Measurements from ENCODE around the gene MYO9A.
"Not testable (repeated sequence)": the region's sequence is repeated elsewhere in the genome, so short reads cannot be mapped to it uniquely, and the experiment has no call there.

Gene MYO9A

DNA sequence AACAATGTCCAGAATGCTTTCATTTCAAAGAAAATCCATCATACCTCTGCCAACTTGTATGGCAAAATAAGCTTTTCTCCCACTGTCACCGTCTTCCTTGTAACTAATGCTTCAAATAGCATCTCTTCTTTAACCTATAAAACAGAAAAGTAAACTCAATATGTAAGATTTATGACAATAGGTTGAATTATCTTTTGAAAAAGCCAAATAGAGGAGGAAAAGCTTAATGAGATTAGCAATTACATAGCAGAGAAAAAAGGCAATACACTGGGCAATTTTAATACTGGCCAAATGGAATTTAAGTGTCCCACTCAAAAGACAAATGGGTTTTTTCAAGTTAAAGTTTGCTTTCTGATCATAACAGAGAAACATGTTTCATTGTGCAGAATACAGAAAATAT is 118.1 kb downstream of the MYO9A start:
- ChIA-PET POLR2A (no interaction called here), CTCF (no interaction called here)

DNA sequence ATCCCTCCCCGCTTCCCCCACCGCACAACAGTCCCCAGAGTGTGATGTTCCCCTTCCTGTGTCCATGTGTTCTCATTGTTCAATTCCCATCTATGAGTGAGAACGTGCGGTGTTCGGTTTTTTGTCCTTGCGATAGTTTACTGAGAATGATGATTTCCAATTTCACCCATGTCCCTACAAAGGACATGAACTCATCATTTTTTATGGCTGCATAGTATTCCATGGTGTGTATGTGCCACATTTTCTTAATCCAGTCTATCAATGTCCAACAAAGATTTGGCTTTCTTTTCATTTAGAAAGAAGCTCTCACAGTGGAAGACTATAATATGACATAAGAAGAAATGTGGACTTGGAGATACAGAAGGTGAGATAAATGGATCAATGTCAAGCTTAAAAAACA is 119.2 kb downstream of the MYO9A start:
- POLR2A ChIA-PET; H3K36me3 ChIP-seq (ENCODE audit: control insufficient read depth in 4 of 4, insufficient read depth in 4 of 4, low read length in 3 of 4); H3K9me3 ChIP-seq (ENCODE audit: control extremely low read depth in 1 of 5, control insufficient read depth in 4 of 5, insufficient read depth in 2 of 5, low read depth in 1 of 5, low read length in 4 of 5); H3K27me3 ChIP-seq (replicated peaks in 2 of 5; ENCODE audit: control insufficient read depth in 4 of 5, insufficient read depth in 5 of 5, low read length in 4 of 5); H3K4me1 ChIP-seq (ENCODE audit: control extremely low read depth in 1 of 4, control insufficient read depth in 4 of 4, insufficient read depth in 4 of 4, low read length in 3 of 4); H3K4me3 ChIP-seq (ENCODE audit: control insufficient read depth in 1 of 7, extremely low read depth in 1 of 7, insufficient read depth in 4 of 7, low read depth in 2 of 7, low read length in 6 of 7); H3K27ac ChIP-seq (ENCODE audit: insufficient read depth in 1 of 2, low read depth in 1 of 2, low read length in 2 of 2, poor library complexity in 1 of 2, severe bottlenecking in 2 of 2); DNase-seq; CTCF ChIA-PET: not testable (repeated sequence)
- WGBS (ENCODE audit: insufficient coverage) = no CpG with 5 or more reads among the region's 6 CpGs

More for the DNA sequence above, 118.1 kb downstream of the MYO9A start:
- H3K4me1 ChIP-seq (ENCODE audit: control extremely low read depth in 1 of 4, control insufficient read depth in 4 of 4, insufficient read depth in 4 of 4, low read length in 3 of 4) = no peaks in the 10 kb centered on the region
- no CpG with 5 or more reads among the region's 1 CpG for WGBS (ENCODE audit: insufficient coverage)
- H3K27ac ChIP-seq (ENCODE audit: insufficient read depth in 1 of 2, low read depth in 1 of 2, low read length in 2 of 2, poor library complexity in 1 of 2, severe bottlenecking in 2 of 2) = no peak overlapping the region
- peaks cover 0 to 1% (median 0%) of the 10 kb centered on the region in 4 experiments for H3K36me3 ChIP-seq (ENCODE audit: control insufficient read depth in 4 of 4, insufficient read depth in 4 of 4, low read length in 3 of 4)
- no peaks in the 10 kb centered on the region for H3K9me3 ChIP-seq (ENCODE audit: control extremely low read depth in 1 of 5, control insufficient read depth in 4 of 5, insufficient read depth in 2 of 5, low read depth in 1 of 5, low read length in 4 of 5)
- H3K4me3 ChIP-seq (ENCODE audit: control insufficient read depth in 1 of 7, extremely low read depth in 1 of 7, insufficient read depth in 4 of 7, low read depth in 2 of 7, low read length in 6 of 7) = no peak overlapping the region
- no peak for DNase-seq
- H3K27me3 ChIP-seq (replicated peaks in 2 of 5; ENCODE audit: control insufficient read depth in 4 of 5, insufficient read depth in 5 of 5, low read length in 4 of 5) = no peaks in the 10 kb centered on the region

DNA sequence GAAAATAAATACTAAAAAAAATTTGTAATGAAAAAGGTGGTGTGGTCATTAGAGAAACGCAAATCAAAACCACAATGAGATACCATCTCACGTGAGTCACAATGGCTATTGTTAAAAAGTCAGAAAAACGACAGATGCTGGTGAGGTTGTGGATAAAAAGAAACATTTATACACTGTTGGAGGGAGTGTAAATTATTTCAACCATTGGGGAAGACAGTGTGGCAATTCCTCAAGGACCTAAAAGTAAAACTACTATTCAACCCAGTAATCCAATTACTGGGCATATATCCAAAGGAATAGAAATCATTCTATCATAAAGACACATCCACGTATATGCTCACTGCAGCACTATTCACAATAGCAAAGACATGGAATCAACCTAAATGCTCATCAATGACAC is 120.3 kb downstream of the MYO9A start:
- WGBS (ENCODE audit: insufficient coverage) = 100% methylated on average over 2 of the region's 4 CpGs
- POLR2A ChIA-PET = no interaction called here
- Histone ChIP-seq H3K4me3 (ENCODE audit: control insufficient read depth in 1 of 7, extremely low read depth in 1 of 7, insufficient read depth in 4 of 7, low read depth in 2 of 7, low read length in 6 of 7) (no peak overlapping the region), H3K4me1 (ENCODE audit: control extremely low read depth in 1 of 4, control insufficient read depth in 4 of 4, insufficient read depth in 4 of 4, low read length in 3 of 4) (no peaks in the 10 kb centered on the region), H3K9me3 (ENCODE audit: control extremely low read depth in 1 of 5, control insufficient read depth in 4 of 5, insufficient read depth in 2 of 5, low read depth in 1 of 5, low read length in 4 of 5) (no peaks in the 10 kb centered on the region), H3K27me3 (replicated peaks in 2 of 5; ENCODE audit: control insufficient read depth in 4 of 5, insufficient read depth in 5 of 5, low read length in 4 of 5) (no peaks in the 10 kb centered on the region), H3K36me3 (ENCODE audit: control insufficient read depth in 4 of 4, insufficient read depth in 4 of 4, low read length in 3 of 4) (peaks cover 0 to 3% (median under 1%) of the 10 kb centered on the region in 4 experiments), H3K27ac (ENCODE audit: insufficient read depth in 1 of 2, low read depth in 1 of 2, low read length in 2 of 2, poor library complexity in 1 of 2, severe bottlenecking in 2 of 2) (no peak overlapping the region)
- CTCF ChIA-PET = no interaction called here
- peak in 1 of 3 donors; percentile 1 for DNase-seq

DNA sequence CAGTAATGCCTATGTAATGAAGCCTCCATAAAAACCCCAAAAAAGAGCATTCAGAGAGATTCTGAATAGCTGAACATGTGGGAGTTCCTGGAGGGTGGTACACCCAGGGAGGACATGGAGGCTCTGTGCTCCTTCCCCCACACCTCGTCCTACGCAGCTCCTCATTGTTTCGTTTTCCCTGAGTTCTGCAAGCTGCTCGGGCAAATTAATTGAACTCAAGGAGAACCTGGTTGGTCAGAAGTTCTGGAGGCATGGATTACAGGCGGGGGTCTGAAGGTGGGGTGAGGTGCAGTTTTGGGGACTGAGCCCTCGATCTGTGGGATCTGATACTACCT is 142.2 kb downstream of the MYO9A start:
- no peak overlapping the region for H3K4me3 ChIP-seq (ENCODE audit: control insufficient read depth in 1 of 7, extremely low read depth in 1 of 7, insufficient read depth in 4 of 7, low read depth in 2 of 7, low read length in 6 of 7)
- no peak for DNase-seq
- CTCF ChIA-PET = no interaction called here
- no peak overlapping the region for H3K27ac ChIP-seq (ENCODE audit: insufficient read depth in 1 of 2, low read depth in 1 of 2, low read length in 2 of 2, poor library complexity in 1 of 2, severe bottlenecking in 2 of 2)
- no peaks in the 10 kb centered on the region for H3K9me3 ChIP-seq (ENCODE audit: control extremely low read depth in 1 of 5, control insufficient read depth in 4 of 5, insufficient read depth in 2 of 5, low read depth in 1 of 5, low read length in 4 of 5)
- POLR2A ChIA-PET = no interaction called here
- 67% methylated on average over 3 of the region's 6 CpGs for WGBS (ENCODE audit: insufficient coverage)
- no peaks in the 10 kb centered on the region for H3K4me1 ChIP-seq (ENCODE audit: control extremely low read depth in 1 of 4, control insufficient read depth in 4 of 4, insufficient read depth in 4 of 4, low read length in 3 of 4)
- H3K27me3 ChIP-seq (replicated peaks in 2 of 5; ENCODE audit: control insufficient read depth in 4 of 5, insufficient read depth in 5 of 5, low read length in 4 of 5) = no peaks in the 10 kb centered on the region
- H3K36me3 ChIP-seq (ENCODE audit: control insufficient read depth in 4 of 4, insufficient read depth in 4 of 4, low read length in 3 of 4) = peaks cover 0 to 20% (median 3%) of the 10 kb centered on the region in 4 experiments

DNA sequence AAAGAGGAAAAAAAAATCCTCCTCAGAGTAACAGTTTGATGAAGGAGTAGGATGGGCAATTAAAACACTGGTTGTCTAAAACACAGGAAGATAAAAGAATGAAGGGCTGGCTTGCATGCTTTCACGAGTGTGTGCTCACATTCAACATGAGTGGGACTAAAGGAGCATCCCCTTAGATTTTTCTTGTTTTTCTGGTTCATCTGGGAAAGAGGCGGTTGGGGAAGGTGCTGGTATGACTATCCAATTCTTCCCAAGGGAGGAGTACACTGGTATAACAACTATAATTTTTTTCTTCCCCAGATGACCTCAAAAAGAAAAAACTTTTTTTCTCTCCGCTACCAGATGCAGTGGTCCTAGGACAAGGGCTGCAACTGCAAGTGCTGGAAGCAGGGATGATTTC is 143.7 kb downstream of the MYO9A start:
- Histone ChIP-seq H3K9me3 (ENCODE audit: control extremely low read depth in 1 of 5, control insufficient read depth in 4 of 5, insufficient read depth in 2 of 5, low read depth in 1 of 5, low read length in 4 of 5) (no peaks in the 10 kb centered on the region), H3K4me1 (ENCODE audit: control extremely low read depth in 1 of 4, control insufficient read depth in 4 of 4, insufficient read depth in 4 of 4, low read length in 3 of 4) (no peaks in the 10 kb centered on the region), H3K27me3 (replicated peaks in 2 of 5; ENCODE audit: control insufficient read depth in 4 of 5, insufficient read depth in 5 of 5, low read length in 4 of 5) (no peaks in the 10 kb centered on the region), H3K4me3 (ENCODE audit: control insufficient read depth in 1 of 7, extremely low read depth in 1 of 7, insufficient read depth in 4 of 7, low read depth in 2 of 7, low read length in 6 of 7) (no peak overlapping the region), H3K27ac (ENCODE audit: insufficient read depth in 1 of 2, low read depth in 1 of 2, low read length in 2 of 2, poor library complexity in 1 of 2, severe bottlenecking in 2 of 2) (no peak overlapping the region), H3K36me3 (ENCODE audit: control insufficient read depth in 4 of 4, insufficient read depth in 4 of 4, low read length in 3 of 4) (peaks cover 0 to 20% (median 3%) of the 10 kb centered on the region in 4 experiments)
- no peak for DNase-seq
- ChIA-PET POLR2A (no interaction called here), CTCF (no interaction called here)
- 100% methylated on average over 1 of the region's 3 CpGs for WGBS (ENCODE audit: insufficient coverage)

DNA sequence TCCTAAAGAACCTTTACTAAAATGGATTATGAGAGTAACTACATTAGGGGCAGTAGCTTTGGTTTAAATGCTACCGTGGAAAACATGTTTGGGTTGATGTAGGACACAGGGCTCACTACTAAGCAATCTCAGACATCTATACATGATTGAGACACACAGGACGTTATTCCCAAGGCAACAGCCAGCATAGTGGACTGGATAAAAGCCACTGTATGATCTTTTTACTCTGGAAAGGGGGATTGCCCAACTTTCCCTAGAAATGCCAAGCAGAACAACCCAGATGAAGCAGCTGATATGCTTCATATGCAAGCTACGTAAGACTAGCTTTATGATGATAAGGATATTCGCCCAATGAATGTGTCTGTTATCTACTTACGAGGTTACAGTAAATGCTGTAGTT is 144.6 kb downstream of the MYO9A start:
- no peak for DNase-seq
- H3K27ac ChIP-seq (ENCODE audit: insufficient read depth in 1 of 2, low read depth in 1 of 2, low read length in 2 of 2, poor library complexity in 1 of 2, severe bottlenecking in 2 of 2) = no peak overlapping the region
- POLR2A ChIA-PET = no interaction called here
- no peaks in the 10 kb centered on the region for H3K9me3 ChIP-seq (ENCODE audit: control extremely low read depth in 1 of 5, control insufficient read depth in 4 of 5, insufficient read depth in 2 of 5, low read depth in 1 of 5, low read length in 4 of 5)
- 100% methylated on average over 2 of the region's 5 CpGs for WGBS (ENCODE audit: insufficient coverage)
- H3K27me3 ChIP-seq (replicated peaks in 2 of 5; ENCODE audit: control insufficient read depth in 4 of 5, insufficient read depth in 5 of 5, low read length in 4 of 5) = no peaks in the 10 kb centered on the region
- peaks cover 0 to 20% (median 3%) of the 10 kb centered on the region in 4 experiments for H3K36me3 ChIP-seq (ENCODE audit: control insufficient read depth in 4 of 4, insufficient read depth in 4 of 4, low read length in 3 of 4)
- CTCF ChIA-PET = no interaction called here
- no peaks in the 10 kb centered on the region for H3K4me1 ChIP-seq (ENCODE audit: control extremely low read depth in 1 of 4, control insufficient read depth in 4 of 4, insufficient read depth in 4 of 4, low read length in 3 of 4)
- H3K4me3 ChIP-seq (ENCODE audit: control insufficient read depth in 1 of 7, extremely low read depth in 1 of 7, insufficient read depth in 4 of 7, low read depth in 2 of 7, low read length in 6 of 7) = no peak overlapping the region

DNA sequence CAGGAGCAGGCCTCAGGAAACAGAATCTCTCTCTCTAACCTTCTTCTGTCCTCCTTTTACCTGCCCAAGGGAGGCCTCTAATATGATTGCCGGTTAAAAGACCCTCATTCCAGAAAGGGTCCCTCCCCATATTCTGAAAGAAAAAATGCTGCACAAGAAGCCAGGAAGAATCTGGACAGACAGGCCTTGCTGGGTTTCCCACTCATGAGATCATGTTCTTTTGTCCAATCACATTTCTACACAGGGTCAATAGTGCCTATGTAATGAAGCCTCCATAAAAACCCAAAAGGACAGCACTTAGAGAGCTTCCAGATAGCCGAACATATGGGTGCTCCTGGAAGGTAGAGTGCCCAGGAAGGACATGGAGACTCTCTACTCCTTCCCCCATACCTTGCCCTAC is 146.0 kb downstream of the MYO9A start:
- POLR2A ChIA-PET = no interaction called here
- H3K27me3 ChIP-seq (replicated peaks in 2 of 5; ENCODE audit: control insufficient read depth in 4 of 5, insufficient read depth in 5 of 5, low read length in 4 of 5) = no peaks in the 10 kb centered on the region
- no peak overlapping the region for H3K27ac ChIP-seq (ENCODE audit: insufficient read depth in 1 of 2, low read depth in 1 of 2, low read length in 2 of 2, poor library complexity in 1 of 2, severe bottlenecking in 2 of 2)
- H3K4me1 ChIP-seq (ENCODE audit: control extremely low read depth in 1 of 4, control insufficient read depth in 4 of 4, insufficient read depth in 4 of 4, low read length in 3 of 4) = no peaks in the 10 kb centered on the region
- H3K36me3 ChIP-seq (ENCODE audit: control insufficient read depth in 4 of 4, insufficient read depth in 4 of 4, low read length in 3 of 4) = peaks cover 0 to 20% (median 2%) of the 10 kb centered on the region in 4 experiments
- DNase-seq = no peak
- CTCF ChIA-PET = interaction anchor here (1.0 kb wide), 1 partner anchor 11 kb away, joined by 3 read pairs; no protein-coding TSS in a partner anchor
- no peak overlapping the region for H3K4me3 ChIP-seq (ENCODE audit: control insufficient read depth in 1 of 7, extremely low read depth in 1 of 7, insufficient read depth in 4 of 7, low read depth in 2 of 7, low read length in 6 of 7)
- no peaks in the 10 kb centered on the region for H3K9me3 ChIP-seq (ENCODE audit: control extremely low read depth in 1 of 5, control insufficient read depth in 4 of 5, insufficient read depth in 2 of 5, low read depth in 1 of 5, low read length in 4 of 5)
- 100% methylated on average over 1 of the region's 2 CpGs for WGBS (ENCODE audit: insufficient coverage)
